Measurements from ENCODE around the gene DNAJC6. TPM values are rescaled to one million over a fixed set of nuclear protein-coding genes. Genes with fewer than 3 reads are reported as not detected.
"Not testable (repeated sequence)": the region's sequence is repeated elsewhere in the genome, so short reads cannot be mapped to it uniquely, and the experiment has no call there.

The DNAJC6 gene
- total and polyA plus RNA-seq, 10 donors: 0.20 to 9.7 (median 5.7) TPM

DNA sequence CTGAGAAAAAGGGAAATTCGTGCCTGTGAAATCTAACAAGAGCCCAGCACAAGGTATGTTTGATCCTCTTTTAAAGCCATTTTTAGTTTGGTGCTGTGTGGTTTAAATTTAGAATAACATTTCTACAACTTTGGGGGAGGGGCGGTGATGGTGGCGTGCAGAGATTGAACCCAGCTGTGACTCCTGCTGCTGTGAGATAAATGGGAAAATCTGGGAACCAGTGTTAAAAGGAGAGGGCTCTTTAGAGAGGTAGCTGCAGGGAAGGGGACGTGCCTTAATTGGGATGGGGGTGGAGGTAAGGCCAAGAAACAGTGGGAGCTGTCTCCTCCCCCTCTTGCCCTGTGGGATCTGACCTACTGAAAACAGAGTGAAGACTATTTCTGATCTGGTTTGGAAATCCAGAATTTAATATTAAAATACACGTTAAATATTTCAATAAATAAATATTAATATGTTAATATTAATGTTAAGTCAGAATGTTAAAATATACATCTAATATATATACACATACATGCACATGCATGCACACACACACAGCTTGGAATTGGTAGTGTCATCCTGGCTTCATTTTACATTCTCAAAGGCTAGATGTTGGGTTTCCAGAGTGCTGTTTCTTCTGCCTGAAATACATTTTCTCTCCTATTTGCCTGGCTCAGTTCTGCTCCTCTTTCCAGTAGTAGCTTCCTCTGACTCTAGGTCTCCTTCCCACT lies 30.1 kb upstream of the DNAJC6 start:
- Histone ChIP-seq H3K27ac (no peak overlapping the region), H3K4me1 (peaks cover 0 to 11% (median 0%) of the 10 kb centered on the region in 6 donors), H3K9me3 (no peaks in the 10 kb centered on the region), H3K27me3 (replicated peaks in 1 of 7) (no peaks in the 10 kb centered on the region), H3K4me3 (no peak overlapping the region), H3K36me3 (no peaks in the 10 kb centered on the region)
- intact Hi-C loops (cut with DNase I; ENCODE audit: low total_unique reads): no loop called here
- no peak for DNase-seq
- 57 to 70% (median 65%) methylated on average over 5 of the region's 5 CpGs for WGBS, 5 donors
- TF ChIP-seq, protein P1, sequence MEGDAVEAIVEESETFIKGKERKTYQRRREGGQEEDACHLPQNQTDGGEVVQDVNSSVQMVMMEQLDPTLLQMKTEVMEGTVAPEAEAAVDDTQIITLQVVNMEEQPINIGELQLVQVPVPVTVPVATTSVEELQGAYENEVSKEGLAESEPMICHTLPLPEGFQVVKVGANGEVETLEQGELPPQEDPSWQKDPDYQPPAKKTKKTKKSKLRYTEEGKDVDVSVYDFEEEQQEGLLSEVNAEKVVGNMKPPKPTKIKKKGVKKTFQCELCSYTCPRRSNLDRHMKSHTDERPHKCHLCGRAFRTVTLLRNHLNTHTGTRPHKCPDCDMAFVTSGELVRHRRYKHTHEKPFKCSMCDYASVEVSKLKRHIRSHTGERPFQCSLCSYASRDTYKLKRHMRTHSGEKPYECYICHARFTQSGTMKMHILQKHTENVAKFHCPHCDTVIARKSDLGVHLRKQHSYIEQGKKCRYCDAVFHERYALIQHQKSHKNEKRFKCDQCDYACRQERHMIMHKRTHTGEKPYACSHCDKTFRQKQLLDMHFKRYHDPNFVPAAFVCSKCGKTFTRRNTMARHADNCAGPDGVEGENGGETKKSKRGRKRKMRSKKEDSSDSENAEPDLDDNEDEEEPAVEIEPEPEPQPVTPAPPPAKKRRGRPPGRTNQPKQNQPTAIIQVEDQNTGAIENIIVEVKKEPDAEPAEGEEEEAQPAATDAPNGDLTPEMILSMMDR (IDR thresholded peaks at IDR 0.05 in 8 of 11, conservative IDR thresholded peaks at IDR 0.05 in 3 of 11): no peak
- no peak for TF ChIP-seq POLR2AphosphoS5 (IDR thresholded peaks at IDR 0.05)
- TF ChIP-seq POLR2A (IDR thresholded peaks at IDR 0.05): no peak

DNA sequence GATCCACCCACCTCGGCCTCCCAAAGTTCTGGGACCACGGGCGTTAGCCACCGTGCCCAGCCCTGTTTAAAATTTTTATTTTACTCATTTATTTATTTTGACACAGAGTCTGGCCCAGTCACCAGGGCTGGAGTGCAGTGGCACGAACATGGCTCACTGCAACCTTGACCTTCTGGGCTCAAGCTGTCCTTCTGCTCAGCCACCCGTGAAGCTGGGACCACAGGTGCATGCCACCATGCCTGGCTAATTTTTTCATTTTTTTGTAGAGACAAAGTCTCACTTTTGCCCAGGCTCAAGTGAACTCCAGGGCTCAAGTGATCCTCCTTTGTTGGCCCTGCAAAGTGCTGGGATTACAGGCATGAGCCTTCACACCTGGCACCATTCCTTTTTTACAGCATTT lies 27.5 kb upstream of the DNAJC6 start:
- no peaks in the 10 kb centered on the region for H3K36me3 ChIP-seq
- no peaks in the 10 kb centered on the region for H3K27me3 ChIP-seq (replicated peaks in 1 of 7)
- TF ChIP-seq POLR2AphosphoS5 (IDR thresholded peaks at IDR 0.05) (no peak), POLR2A (IDR thresholded peaks at IDR 0.05) (no peak)
- TF ChIP-seq, protein P1 (IDR thresholded peaks at IDR 0.05 in 8 of 11, conservative IDR thresholded peaks at IDR 0.05 in 3 of 11): no peak
- no peak for DNase-seq
- intact Hi-C loops (cut with DNase I; ENCODE audit: low total_unique reads): no loop called here
- peaks cover 0 to 11% (median 0%) of the 10 kb centered on the region in 6 donors for H3K4me1 ChIP-seq
- H3K4me3 ChIP-seq: no peak overlapping the region
- no peak overlapping the region for H3K27ac ChIP-seq
- WGBS, 5 donors: 69 to 90% (median 86%) methylated on average over 6 of the region's 6 CpGs
- H3K9me3 ChIP-seq: no peaks in the 10 kb centered on the region

DNA sequence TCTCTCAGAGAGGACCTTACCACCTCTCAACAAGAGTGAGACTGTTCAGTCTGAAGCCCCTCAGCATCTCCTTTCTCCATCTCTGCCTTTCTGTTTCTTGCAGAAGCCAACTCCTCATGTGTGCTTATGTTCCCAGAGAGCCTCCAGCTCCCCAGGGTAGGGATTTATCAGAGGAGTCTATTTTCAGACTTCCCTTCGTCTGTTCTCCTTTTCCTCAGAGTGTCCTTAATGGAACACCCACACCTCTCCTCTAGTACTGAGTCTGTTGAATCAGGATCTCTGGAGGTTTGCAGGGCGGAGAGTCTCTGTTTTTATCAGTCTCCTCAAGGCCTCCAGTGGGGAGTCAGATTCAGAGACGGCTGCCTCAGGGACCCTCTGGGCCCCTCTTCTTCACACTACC lies 25.1 kb upstream of the DNAJC6 start:
- intact Hi-C loops (cut with DNase I; ENCODE audit: low total_unique reads): no loop called here
- Histone ChIP-seq H3K9me3 (no peaks in the 10 kb centered on the region), H3K4me1 (peaks cover 0 to 3% (median 0%) of the 10 kb centered on the region in 6 donors), H3K27me3 (replicated peaks in 1 of 7) (no peaks in the 10 kb centered on the region), H3K4me3 (no peak overlapping the region), H3K27ac (no peak overlapping the region), H3K36me3 (no peaks in the 10 kb centered on the region)
- TF ChIP-seq POLR2A (IDR thresholded peaks at IDR 0.05): no peak
- TF ChIP-seq POLR2AphosphoS5 (IDR thresholded peaks at IDR 0.05): no peak
- no peak for DNase-seq
- WGBS, 5 donors: 72 to 93% (median 83%) methylated on average over 3 of the region's 3 CpGs

DNA sequence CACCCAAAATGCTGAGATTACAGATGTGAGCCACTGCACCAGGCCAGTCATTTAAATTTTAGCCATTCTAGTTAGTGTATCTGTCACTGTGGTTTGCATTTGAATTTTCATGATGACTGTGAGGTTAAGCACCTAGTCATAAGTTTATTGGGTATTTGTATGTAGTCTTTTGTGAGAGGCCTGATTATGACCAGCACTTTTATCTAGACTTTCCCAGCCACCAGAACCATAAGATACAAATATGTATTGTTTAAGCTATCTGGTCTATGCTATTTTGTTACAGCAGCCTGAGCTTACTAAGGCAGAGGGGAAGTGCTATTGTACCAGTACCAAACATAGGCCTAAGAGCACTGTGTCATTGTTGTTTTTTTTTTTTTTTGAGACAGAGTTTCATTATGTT lies 19.9 kb upstream of the DNAJC6 start:
- Histone ChIP-seq H3K4me3 (no peak overlapping the region), H3K9me3 (no peaks in the 10 kb centered on the region), H3K36me3 (no peaks in the 10 kb centered on the region), H3K27me3 (replicated peaks in 1 of 7) (no peaks in the 10 kb centered on the region), H3K27ac (no peak overlapping the region), H3K4me1 (no peaks in the 10 kb centered on the region)
- DNase-seq: no peak
- intact Hi-C loops (cut with DNase I; ENCODE audit: low total_unique reads): no loop called here
- TF ChIP-seq, protein P1 (IDR thresholded peaks at IDR 0.05 in 8 of 11, conservative IDR thresholded peaks at IDR 0.05 in 3 of 11): no peak
- no peak for TF ChIP-seq POLR2AphosphoS5 (IDR thresholded peaks at IDR 0.05)
- TF ChIP-seq POLR2A (IDR thresholded peaks at IDR 0.05): no peak

DNA sequence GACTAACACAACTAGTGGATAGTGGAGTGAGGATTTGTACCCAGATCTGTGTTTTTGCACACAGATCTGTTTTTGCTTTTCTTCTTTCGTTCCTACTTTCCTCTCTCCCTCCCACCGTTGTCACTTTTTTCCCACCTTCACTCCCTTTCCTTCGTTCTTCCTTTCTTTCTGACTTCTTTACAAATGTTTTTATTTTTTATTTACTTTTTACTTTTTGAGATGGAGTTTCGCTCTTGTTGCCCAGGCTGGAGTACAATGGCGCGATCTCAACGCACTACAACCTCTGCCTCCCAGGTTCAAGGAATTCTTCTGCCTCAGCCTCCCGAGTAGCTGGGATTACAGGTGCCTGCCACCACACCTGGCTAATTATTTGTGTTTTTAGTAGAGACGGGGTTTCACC lies 17.5 kb upstream of the DNAJC6 start:
- H3K4me3 ChIP-seq; H3K36me3 ChIP-seq; H3K27ac ChIP-seq; H3K4me1 ChIP-seq; DNase-seq; H3K9me3 ChIP-seq; intact Hi-C loops (cut with DNase I; ENCODE audit: low total_unique reads); H3K27me3 ChIP-seq (replicated peaks in 1 of 7): not testable (repeated sequence)
- 82 to 91% (median 90%) methylated on average over 9 of the region's 9 CpGs for WGBS, 5 donors

Data from spleen (tissue), 11 donors.